Measurements from ENCODE around the gene PRKN.
A peak's percentile ranks its signal among the peaks of the same experiment; 100 is the strongest.

The PRKN gene

DNA sequence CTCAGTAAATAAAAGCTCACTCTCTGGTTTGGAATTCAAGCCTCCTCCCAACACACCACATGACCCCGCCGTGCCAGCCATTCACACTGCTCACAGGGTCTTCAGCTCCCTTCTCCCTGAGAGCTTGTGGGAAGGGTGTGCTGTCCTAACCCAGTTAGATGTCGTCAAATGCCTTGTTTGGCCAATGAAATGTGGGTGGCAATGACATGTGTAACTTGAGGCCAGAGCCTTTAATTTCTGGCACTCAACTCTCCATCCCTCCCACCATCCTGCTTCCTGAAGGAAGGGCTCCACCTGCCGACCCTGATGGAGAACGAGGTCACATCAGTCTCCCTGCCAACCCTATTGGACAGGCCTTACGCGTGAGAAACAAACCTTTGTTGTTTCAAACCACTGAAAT, 1229.2 kb downstream of the PRKN start (continued):
- TF ChIP-seq ZXDB (tag by site-specific recombination; IDR thresholded peaks at IDR 0.05): no peak
- no peak for TF ChIP-seq ZNF335 (tag by site-specific recombination; conservative IDR thresholded peaks at IDR 0.05)
- no peak for TF ChIP-seq KLF16 (tag by site-specific recombination; IDR thresholded peaks at IDR 0.05)
- TF ChIP-seq ZBTB48 (tag by site-specific recombination; IDR thresholded peaks at IDR 0.05): no peak
- TF ChIP-seq, protein P1, sequence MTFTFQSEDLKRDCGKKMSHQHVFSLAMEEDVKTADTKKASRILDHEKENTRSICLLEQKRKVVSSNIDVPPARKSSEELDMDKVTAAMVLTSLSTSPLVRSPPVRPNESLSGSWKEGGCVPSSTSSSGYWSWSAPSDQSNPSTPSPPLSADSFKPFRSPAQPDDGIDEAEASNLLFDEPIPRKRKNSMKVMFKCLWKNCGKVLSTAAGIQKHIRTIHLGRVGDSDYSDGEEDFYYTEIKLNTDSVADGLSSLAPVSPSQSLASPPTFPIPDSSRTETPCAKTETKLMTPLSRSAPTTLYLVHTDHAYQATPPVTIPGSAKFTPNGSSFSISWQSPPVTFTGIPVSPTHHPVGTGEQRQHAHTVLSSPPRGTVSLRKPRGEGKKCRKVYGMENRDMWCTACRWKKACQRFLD (tag by site-specific recombination; IDR thresholded peaks at IDR 0.05): no peak
- TF ChIP-seq ZNF664 (tag by site-specific recombination; IDR thresholded peaks at IDR 0.05): no peak
- TF ChIP-seq ZNF544 (tag by site-specific recombination; IDR thresholded peaks at IDR 0.05): no peak
- no peak for TF ChIP-seq ZNF169 (tag by site-specific recombination; IDR thresholded peaks at IDR 0.05)
- no peak for TF ChIP-seq ZNF48 (tag by site-specific recombination; IDR thresholded peaks at IDR 0.05)
- TF ChIP-seq ZNF202 (tag by site-specific recombination; IDR thresholded peaks at IDR 0.05; ENCODE audit: borderline replicate concordance): no peak
- TF ChIP-seq ZNF561 (tag by site-specific recombination; IDR thresholded peaks at IDR 0.05; ENCODE audit: borderline replicate concordance): no peak
- no peak for TF ChIP-seq ZNF404 (tag by site-specific recombination; IDR thresholded peaks at IDR 0.05)
- no peak for TF ChIP-seq ZNF555 (tag by site-specific recombination; conservative IDR thresholded peaks at IDR 0.05)
- no peak for TF ChIP-seq ZNF558 (tag by site-specific recombination; IDR thresholded peaks at IDR 0.05)
- TF ChIP-seq ZNF843 (tag by site-specific recombination; IDR thresholded peaks at IDR 0.05): no peak
- TF ChIP-seq, protein P2, sequence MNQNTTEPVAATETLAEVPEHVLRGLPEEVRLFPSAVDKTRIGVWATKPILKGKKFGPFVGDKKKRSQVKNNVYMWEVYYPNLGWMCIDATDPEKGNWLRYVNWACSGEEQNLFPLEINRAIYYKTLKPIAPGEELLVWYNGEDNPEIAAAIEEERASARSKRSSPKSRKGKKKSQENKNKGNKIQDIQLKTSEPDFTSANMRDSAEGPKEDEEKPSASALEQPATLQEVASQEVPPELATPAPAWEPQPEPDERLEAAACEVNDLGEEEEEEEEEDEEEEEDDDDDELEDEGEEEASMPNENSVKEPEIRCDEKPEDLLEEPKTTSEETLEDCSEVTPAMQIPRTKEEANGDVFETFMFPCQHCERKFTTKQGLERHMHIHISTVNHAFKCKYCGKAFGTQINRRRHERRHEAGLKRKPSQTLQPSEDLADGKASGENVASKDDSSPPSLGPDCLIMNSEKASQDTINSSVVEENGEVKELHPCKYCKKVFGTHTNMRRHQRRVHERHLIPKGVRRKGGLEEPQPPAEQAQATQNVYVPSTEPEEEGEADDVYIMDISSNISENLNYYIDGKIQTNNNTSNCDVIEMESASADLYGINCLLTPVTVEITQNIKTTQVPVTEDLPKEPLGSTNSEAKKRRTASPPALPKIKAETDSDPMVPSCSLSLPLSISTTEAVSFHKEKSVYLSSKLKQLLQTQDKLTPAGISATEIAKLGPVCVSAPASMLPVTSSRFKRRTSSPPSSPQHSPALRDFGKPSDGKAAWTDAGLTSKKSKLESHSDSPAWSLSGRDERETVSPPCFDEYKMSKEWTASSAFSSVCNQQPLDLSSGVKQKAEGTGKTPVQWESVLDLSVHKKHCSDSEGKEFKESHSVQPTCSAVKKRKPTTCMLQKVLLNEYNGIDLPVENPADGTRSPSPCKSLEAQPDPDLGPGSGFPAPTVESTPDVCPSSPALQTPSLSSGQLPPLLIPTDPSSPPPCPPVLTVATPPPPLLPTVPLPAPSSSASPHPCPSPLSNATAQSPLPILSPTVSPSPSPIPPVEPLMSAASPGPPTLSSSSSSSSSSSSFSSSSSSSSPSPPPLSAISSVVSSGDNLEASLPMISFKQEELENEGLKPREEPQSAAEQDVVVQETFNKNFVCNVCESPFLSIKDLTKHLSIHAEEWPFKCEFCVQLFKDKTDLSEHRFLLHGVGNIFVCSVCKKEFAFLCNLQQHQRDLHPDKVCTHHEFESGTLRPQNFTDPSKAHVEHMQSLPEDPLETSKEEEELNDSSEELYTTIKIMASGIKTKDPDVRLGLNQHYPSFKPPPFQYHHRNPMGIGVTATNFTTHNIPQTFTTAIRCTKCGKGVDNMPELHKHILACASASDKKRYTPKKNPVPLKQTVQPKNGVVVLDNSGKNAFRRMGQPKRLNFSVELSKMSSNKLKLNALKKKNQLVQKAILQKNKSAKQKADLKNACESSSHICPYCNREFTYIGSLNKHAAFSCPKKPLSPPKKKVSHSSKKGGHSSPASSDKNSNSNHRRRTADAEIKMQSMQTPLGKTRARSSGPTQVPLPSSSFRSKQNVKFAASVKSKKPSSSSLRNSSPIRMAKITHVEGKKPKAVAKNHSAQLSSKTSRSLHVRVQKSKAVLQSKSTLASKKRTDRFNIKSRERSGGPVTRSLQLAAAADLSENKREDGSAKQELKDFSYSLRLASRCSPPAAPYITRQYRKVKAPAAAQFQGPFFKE (tag by site-specific recombination; IDR thresholded peaks at IDR 0.05; ENCODE audit: borderline replicate concordance): no peak
- no peak for TF ChIP-seq ZNF624 (tag by site-specific recombination; IDR thresholded peaks at IDR 0.05)
- no peak for TF ChIP-seq ZNF549 (tag by site-specific recombination; IDR thresholded peaks at IDR 0.05)
- TF ChIP-seq TCF7L2 (IDR thresholded peaks at IDR 0.05; ENCODE audit: borderline replicate concordance, low read depth, low read length): no peak
- no peak for TF ChIP-seq SALL2 (tag by site-specific recombination; IDR thresholded peaks at IDR 0.05; ENCODE audit: borderline replicate concordance)
- no peak for TF ChIP-seq ZNF146 (tag by site-specific recombination; IDR thresholded peaks at IDR 0.05)
- TF ChIP-seq ZNF132 (tag by site-specific recombination; IDR thresholded peaks at IDR 0.05; ENCODE audit: borderline replicate concordance): no peak
- TF ChIP-seq, protein P3, sequence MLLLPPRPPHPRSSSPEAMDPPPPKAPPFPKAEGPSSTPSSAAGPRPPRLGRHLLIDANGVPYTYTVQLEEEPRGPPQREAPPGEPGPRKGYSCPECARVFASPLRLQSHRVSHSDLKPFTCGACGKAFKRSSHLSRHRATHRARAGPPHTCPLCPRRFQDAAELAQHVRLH (tag by site-specific recombination; IDR thresholded peaks at IDR 0.05): no peak
- TF ChIP-seq ZNF248 (tag by site-specific recombination; IDR thresholded peaks at IDR 0.05): no peak
- no peak for TF ChIP-seq BCL11B (tag by site-specific recombination; IDR thresholded peaks at IDR 0.05; ENCODE audit: low read depth)
- TF ChIP-seq ZNF423 (tag by site-specific recombination; IDR thresholded peaks at IDR 0.05): no peak
- TF ChIP-seq, protein P4, sequence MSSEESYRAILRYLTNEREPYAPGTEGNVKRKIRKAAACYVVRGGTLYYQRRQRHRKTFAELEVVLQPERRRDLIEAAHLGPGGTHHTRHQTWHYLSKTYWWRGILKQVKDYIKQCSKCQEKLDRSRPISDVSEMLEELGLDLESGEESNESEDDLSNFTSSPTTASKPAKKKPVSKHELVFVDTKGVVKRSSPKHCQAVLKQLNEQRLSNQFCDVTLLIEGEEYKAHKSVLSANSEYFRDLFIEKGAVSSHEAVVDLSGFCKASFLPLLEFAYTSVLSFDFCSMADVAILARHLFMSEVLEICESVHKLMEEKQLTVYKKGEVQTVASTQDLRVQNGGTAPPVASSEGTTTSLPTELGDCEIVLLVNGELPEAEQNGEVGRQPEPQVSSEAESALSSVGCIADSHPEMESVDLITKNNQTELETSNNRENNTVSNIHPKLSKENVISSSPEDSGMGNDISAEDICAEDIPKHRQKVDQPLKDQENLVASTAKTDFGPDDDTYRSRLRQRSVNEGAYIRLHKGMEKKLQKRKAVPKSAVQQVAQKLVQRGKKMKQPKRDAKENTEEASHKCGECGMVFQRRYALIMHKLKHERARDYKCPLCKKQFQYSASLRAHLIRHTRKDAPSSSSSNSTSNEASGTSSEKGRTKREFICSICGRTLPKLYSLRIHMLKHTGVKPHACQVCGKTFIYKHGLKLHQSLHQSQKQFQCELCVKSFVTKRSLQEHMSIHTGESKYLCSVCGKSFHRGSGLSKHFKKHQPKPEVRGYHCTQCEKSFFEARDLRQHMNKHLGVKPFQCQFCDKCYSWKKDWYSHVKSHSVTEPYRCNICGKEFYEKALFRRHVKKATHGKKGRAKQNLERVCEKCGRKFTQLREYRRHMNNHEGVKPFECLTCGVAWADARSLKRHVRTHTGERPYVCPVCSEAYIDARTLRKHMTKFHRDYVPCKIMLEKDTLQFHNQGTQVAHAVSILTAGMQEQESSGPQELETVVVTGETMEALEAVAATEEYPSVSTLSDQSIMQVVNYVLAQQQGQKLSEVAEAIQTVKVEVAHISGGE (tag by site-specific recombination; conservative IDR thresholded peaks at IDR 0.05; ENCODE audit: low read depth): no peak
- no peak for TF ChIP-seq ZNF670 (tag by site-specific recombination; IDR thresholded peaks at IDR 0.05; ENCODE audit: low read depth)
- TF ChIP-seq SP2 (tag by site-specific recombination; IDR thresholded peaks at IDR 0.05): 0 out of 2 replicates have a peak, but pooled peaks have one; percentile 14
- no peak for TF ChIP-seq ZSCAN16 (tag by site-specific recombination; IDR thresholded peaks at IDR 0.05)
